KBM-7 (cell line): Measurements from ENCODE around the gene VASN.

Source experiments
- DNase-seq: peaks from one replicate; pipeline ENCODE4 v3.0.0-alpha.2; 2015
- in situ Hi-C: fragments of 300-500 bp; cut with MboI; formaldehyde crosslinking; loops from 2 replicates; pipeline ENCODE4 v1.14.3; 2020; ENCODE audit warnings: low sequenced_read_pairs, low pct_unique_long_range_greater_than_20kb, mixed read lengths

VASN gene

GRCh38 chr16:4350787-4351659 lies 20.6 kb upstream of the VASN start, which contains the start of gene PAM16:
Gene PAM16, minus strand, starts transcription at chr16:4351321. Its CDS starts 87 bp downstream, at chr16:4351234.
- DNase-seq, result peak; percentile 94
- in situ Hi-C loops, result no loop called here

GRCh38 chr16:4351880-4352279 lies 19.8 kb upstream of the VASN start:
- in situ Hi-C loops, result no loop called here
- no peak for DNase-seq

- DNase-seq, result no peak
- in situ Hi-C loops, result no loop called here
Measured at GRCh38 chr16:4352843-4353242, 18.8 kb upstream of the VASN start.

GRCh38 chr16:4353675-4354074 lies 18.0 kb upstream of the VASN start:
- DNase-seq, result no peak
- in situ Hi-C loops, result no loop called here

- in situ Hi-C loops, result no loop called here
Measured at GRCh38 chr16:4354512-4355409, 16.9 kb upstream of the VASN start.

GRCh38 chr16:4356820-4357219 lies 14.8 kb upstream of the VASN start:
- in situ Hi-C loops, result no loop called here
- no peak for DNase-seq

More at GRCh38 chr16:4354512-4355409, 16.9 kb upstream of the VASN start:
- DNase-seq, result no peak

- DNase-seq, result no peak
- in situ Hi-C loops, result no loop called here
Measured at GRCh38 chr16:4358236-4358635, 13.4 kb upstream of the VASN start.

GRCh38 chr16:4358831-4359561 lies 12.7 kb upstream of the VASN start:
- in situ Hi-C loops, result no loop called here
- DNase-seq, result peak; percentile 35

- no peak for DNase-seq
Measured at GRCh38 chr16:4359914-4360313, 11.7 kb upstream of the VASN start.

GRCh38 chr16:4360538-4361021 lies 11.1 kb upstream of the VASN start:
- in situ Hi-C loops, result no loop called here
- DNase-seq, result no peak

More at GRCh38 chr16:4359914-4360313, 11.7 kb upstream of the VASN start:
- in situ Hi-C loops, result no loop called here

- DNase-seq, result no peak
- in situ Hi-C loops, result no loop called here
Measured at GRCh38 chr16:4361033-4361943, 10.4 kb upstream of the VASN start.

- in situ Hi-C loops, result no loop called here
Measured at GRCh38 chr16:4361944-4362311, 9.7 kb upstream of the VASN start.

GRCh38 chr16:4362476-4363135 lies 9.0 kb upstream of the VASN start:
- DNase-seq, result no peak
- in situ Hi-C loops, result no loop called here

More at GRCh38 chr16:4361944-4362311, 9.7 kb upstream of the VASN start:
- no peak for DNase-seq

GRCh38 chr16:4364196-4365013 lies 7.2 kb upstream of the VASN start:
- in situ Hi-C loops, result no loop called here
- DNase-seq, result no peak

- in situ Hi-C loops, result no loop called here
- no peak for DNase-seq
Measured at GRCh38 chr16:4365014-4365406, 6.6 kb upstream of the VASN start.

GRCh38 chr16:4365615-4366014 lies 6.0 kb upstream of the VASN start:
- DNase-seq, result no peak
- in situ Hi-C loops, result no loop called here

GRCh38 chr16:4366016-4366415 lies 5.6 kb upstream of the VASN start:
- DNase-seq, result no peak
- in situ Hi-C loops, result no loop called here
